Measurements from ENCODE around the gene CHD5. TPM values are rescaled to one million over a fixed set of nuclear protein-coding genes. Genes with fewer than 3 reads are reported as not detected.

The CHD5 gene
- total and polyA plus RNA-seq, 12 donors: 0.07 to 56.5 (median 2.1) TPM; not detected in 2

DNA sequence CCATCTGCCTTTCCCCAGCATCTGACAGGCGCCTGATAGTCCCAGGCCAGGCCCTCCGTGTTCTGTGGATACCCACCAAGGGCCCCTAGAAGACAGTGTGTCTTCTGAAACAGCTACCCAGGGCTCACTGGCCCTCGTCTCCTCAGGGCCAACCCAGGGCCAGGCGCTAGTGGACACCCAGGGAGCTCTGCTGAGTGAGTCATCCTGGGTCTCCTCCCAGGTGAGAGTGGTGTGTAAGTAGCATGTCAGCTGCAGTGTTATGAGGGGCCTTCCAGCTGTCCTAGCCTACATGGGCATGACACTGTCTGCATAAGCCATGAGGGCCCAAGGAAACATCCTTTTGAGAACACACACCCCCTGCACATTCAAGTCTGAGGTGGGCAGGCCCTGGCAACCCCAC is 36.7 kb downstream of the CHD5 start:
- Histone ChIP-seq H3K9me3 (replicated peaks in 1 of 3) (no peaks in the 10 kb centered on the region), H3K36me3 (replicated peaks in 1 of 2) (no peaks in the 10 kb centered on the region), H3K4me3 (no peak overlapping the region), H3K4me1 (replicated peaks in 1 of 2) (no peaks in the 10 kb centered on the region), H3K27ac (no peak overlapping the region), H3K27me3 (peaks cover 11% of the 10 kb centered on the region)
- no peak for DNase-seq
- 74 to 86% (median 79%) methylated on average over 1 to 4 of the region's 4 CpGs for WGBS, 4 donors
- intact Hi-C loops (cut with DNase I): no loop called here
- TF ChIP-seq POLR2A (IDR thresholded peaks at IDR 0.05) (no peak), CTCF (IDR thresholded peaks at IDR 0.05) (no peak)

DNA sequence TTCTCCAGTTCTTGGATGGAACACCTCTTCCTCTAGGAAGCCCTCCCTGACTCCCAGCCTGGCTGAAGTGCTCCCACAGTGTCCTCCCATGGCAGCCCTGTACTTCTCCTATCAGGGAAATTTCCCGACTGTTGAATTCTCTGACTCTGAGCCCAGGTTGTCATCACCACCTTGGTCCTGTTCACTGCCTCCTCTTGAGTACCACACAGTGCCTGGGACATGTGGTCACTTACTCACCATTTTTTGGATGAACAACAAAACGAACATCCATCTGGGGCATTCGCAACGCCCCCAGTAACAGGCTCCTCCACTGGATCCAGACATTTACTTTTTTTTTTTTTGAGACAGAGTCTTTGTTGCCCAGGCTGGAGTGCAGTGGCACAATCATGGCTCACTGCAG is 37.4 kb downstream of the CHD5 start:
- no peaks in the 10 kb centered on the region for H3K9me3 ChIP-seq (replicated peaks in 1 of 3)
- no peaks in the 10 kb centered on the region for H3K36me3 ChIP-seq (replicated peaks in 1 of 2)
- DNase-seq: no peak
- peaks cover 11% of the 10 kb centered on the region for H3K27me3 ChIP-seq
- no peak overlapping the region for H3K27ac ChIP-seq
- intact Hi-C loops (cut with DNase I): no loop called here
- no peak overlapping the region for H3K4me3 ChIP-seq
- TF ChIP-seq POLR2A (IDR thresholded peaks at IDR 0.05): no peak
- no peak for TF ChIP-seq CTCF (IDR thresholded peaks at IDR 0.05)
- WGBS, 4 donors: 73 to 82% (median 79%) methylated on average over 4 of the region's 4 CpGs
- H3K4me1 ChIP-seq (replicated peaks in 1 of 2): no peaks in the 10 kb centered on the region

- TF ChIP-seq CTCF (IDR thresholded peaks at IDR 0.05) (no peak), POLR2A (IDR thresholded peaks at IDR 0.05) (no peak)
- 91 to 94% (median 92%) methylated on average over 26 to 33 of the region's 33 CpGs for WGBS, 4 donors
- Histone ChIP-seq H3K4me3 (no peak overlapping the region), H3K36me3 (replicated peaks in 1 of 2) (no peaks in the 10 kb centered on the region), H3K9me3 (replicated peaks in 1 of 3) (no peaks in the 10 kb centered on the region), H3K27ac (no peak overlapping the region), H3K4me1 (replicated peaks in 1 of 2) (no peaks in the 10 kb centered on the region), H3K27me3 (peaks cover 6% of the 10 kb centered on the region)
- intact Hi-C loops (cut with DNase I): no loop called here
- no peak for DNase-seq
These were observed 38.0 kb downstream of the CHD5 start for GRCh38 chr1:6142036-6142621.

DNA sequence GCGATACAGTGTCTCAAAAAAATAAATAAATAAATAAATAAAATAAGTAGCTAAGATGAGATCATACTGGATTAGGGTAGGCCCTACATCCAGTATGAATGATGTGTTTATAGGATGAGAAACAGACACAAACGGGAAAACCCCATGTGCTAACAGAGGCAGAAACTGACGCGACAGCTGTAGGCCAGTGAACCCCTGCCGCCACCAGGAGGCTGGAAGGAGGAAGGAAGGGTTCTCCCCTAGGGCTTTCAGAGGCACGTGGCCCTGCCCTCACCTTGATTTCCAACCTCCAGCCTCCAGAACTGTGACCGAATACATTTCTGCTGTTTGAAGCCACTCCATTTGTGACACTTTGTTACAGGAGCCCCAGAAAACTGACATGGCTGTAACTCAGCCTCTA is 38.5 kb downstream of the CHD5 start:
- no peak for DNase-seq
- Histone ChIP-seq H3K27me3 (peaks cover under 1% of the 10 kb centered on the region), H3K4me3 (no peak overlapping the region), H3K4me1 (replicated peaks in 1 of 2) (no peaks in the 10 kb centered on the region), H3K36me3 (replicated peaks in 1 of 2) (no peaks in the 10 kb centered on the region), H3K9me3 (replicated peaks in 1 of 3) (no peaks in the 10 kb centered on the region), H3K27ac (no peak overlapping the region)
- intact Hi-C loops (cut with DNase I): no loop called here
- WGBS, 4 donors: 49 to 70% (median 61%) methylated on average over 7 of the region's 7 CpGs
- TF ChIP-seq POLR2A (IDR thresholded peaks at IDR 0.05) (no peak), CTCF (IDR thresholded peaks at IDR 0.05) (no peak)

All from adrenal gland (tissue), 12 donors.